GM10847 (cell line): Measurements from ENCODE around the gene IGFALS.

Experiments used
- POLR2A ChIP-seq: IDR thresholded peaks from 2 replicates; pipeline ENCODE4 v1.6.1; 2011; ENCODE audit not compliant: insufficient read length; ENCODE audit errors: extremely low read depth

Gene IGFALS

GRCh38 chr16:1808691-1809090 lies 15.2 kb upstream of the IGFALS start:
- no peak for TF ChIP-seq POLR2A

GRCh38 chr16:1807626-1808025 lies 14.1 kb upstream of the IGFALS start:
- no peak for TF ChIP-seq POLR2A

GRCh38 chr16:1800701-1801100 lies 7.2 kb upstream of the IGFALS start:
- no peak for TF ChIP-seq POLR2A

DNA sequence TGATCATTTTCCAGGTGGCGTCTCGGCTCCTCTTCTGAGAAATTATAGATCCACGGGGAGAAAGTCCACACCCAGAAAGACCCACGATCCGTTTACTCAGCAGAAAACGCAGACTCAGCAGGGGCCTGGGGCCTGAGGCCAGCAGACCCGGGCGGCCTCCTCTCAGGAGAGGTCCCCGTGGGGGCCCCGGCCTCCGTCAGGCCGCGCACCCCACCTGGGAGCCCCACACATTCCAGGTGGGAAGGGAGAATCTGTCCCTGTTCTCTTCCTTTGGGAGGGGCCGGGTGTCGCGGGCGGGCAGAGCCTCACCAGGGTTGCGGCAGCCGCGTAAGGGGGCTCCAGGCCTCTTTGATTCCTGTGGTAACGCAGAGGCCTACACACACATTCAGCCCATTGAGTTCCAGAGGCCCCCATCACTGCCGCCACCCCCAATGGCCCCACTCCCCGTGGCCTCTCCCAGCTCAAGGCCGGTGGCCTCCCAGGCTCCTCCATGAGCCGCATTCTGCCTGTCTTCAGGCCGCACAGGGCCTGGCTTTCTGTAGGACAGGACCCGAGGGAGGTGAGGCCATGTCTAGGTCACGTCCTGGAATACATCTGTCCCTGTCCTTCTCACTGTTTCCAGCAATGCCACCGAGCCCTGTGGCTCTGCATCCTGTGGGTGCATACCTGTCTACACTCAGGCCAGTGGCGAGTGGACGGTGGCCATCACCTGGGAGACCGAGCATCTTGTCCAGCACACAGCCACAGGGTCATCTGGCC lies 1.6 kb upstream of the IGFALS start:
- TF ChIP-seq POLR2A: no peak

DNA sequence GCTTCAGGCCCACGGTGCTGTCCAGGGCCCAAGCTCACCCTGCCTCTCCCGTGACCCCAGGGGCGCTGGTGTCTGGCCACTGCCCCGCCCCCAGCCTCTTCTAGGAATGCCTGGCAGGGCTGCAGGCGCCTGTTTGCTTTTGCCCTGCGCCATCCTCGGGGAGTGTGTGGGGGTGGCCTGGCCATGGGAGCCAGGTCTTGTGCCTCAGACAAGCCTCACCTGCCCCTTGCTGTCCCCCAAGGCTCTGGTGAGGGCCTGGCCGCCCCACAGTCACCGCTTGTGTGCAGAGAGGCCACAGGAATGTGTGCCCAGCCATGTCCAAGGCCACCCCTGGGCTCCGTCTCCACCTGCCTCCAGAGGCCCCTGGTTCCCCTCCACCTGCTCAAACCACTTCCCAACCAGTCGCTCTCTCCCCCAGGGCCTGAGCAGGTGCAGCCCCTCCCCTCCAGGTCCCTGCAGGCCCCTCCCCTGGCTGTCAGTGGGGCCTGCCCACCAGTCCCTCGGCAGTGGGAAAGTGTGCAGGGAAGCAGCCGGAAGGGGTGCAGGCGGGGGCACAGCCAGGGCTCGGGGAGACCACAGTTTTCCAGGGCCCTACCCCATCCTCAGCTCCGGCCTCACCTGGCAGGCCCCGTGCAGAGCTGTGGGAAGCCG lies 841 bp upstream of the IGFALS start:
- TF ChIP-seq POLR2A: no peak

- TF ChIP-seq POLR2A: no peak
These were observed 498 bp downstream of the IGFALS start for GRCh38 chr16:1792836-1793577.

DNA sequence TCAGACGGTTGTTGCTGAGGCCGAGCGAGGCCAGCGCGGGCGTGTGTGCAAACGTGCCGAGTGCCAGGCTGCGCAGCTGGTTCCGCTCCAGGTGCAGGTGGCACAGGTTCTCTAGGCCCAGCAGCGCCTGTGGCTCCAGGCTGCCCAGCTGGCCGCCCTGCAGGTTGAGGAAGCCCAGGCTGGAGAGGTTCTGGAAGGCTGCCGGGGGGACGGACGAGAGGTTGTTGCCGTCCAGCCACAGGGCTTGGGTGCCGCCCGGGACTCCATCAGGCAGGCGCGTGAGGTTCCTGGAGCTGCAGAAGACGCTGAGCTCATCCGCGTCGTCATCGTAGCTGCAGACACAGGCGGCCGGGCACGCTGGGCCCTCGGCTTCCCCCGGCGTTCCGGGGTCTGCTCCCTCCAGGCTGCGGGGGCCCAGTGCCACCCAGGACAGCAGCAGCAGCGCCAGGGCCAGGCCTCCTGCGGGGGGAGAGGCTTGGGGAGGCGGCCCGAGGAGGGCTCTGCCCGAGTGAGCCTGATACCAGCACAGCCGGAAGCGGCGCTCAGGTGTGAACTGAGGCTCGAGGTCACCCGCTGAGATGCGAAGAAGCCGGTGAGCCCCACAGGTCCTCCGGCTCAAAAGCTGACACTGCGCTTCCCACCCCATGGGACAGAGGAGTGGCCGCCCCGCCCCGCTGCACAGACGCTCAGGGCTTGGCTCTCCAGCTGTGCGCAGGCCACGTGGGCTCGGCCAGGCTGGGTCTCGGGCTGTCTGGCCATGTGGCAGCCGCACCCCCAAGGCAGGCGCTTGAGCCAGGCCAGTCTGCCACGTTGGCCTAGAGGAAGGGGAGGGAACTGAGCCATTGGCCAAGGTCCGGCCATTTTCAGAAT lies 1.3 kb downstream of the IGFALS start:
- TF ChIP-seq POLR2A: no peak

DNA sequence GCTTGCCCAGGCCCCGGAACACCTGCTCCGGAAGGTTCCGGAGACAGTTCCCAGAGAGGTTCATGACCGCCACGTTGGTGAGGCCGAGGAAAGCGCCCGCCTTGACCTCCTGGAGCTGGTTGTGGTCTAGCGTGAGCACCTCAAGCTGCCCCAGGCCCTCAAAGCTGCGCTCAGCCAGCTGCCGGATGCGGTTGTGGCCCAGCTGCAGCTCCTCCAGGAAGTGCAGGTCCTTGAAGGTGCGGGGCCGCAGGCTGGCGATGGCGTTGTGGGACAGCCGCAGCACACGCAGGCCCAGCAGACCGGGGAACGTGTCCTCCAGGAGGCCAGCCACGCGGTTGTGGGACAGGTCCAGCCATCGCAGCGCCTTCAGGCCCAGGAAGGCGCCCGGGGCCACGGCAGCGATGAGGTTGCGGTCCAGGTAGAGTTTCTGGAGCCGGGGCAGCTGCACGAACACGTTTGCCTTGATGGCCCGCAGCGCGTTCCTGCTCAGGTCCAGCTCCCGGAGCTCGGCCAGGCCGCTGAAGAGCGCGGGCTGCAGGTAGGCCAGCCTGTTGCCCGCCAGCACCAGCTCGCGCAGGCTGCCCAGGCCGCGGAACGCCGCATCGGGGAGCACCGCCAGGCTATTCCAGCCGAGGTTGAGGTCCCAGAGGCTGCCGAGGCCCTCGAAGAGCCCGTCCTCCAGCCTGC lies 2.1 kb downstream of the IGFALS start:
- no peak for TF ChIP-seq POLR2A

GRCh38 chr16:1790611-1791255 lies 2.8 kb downstream of the IGFALS start:
- no peak for TF ChIP-seq POLR2A

GRCh38 chr16:1790261-1790610 lies 3.3 kb downstream of the IGFALS start:
- no peak for TF ChIP-seq POLR2A

DNA sequence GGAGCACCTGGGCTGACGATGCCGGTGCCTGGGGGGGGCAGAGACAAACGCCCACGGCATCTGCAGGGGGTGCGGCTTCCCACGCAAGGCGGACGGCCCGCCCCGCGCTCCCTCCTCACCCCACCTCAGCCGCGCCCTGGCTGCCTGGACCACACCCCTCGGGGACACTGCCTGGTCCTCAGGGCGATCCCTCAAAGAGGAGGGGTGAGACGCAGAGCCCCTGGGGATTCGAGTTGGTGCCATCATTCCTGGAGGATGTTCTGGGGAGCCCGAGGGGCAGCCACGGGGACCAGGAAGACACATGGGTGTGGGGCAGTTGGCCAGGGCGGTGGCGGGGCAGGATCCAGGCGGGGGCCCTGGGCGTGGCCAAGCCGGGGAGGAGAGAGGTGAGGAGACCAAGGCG lies 3.9 kb downstream of the IGFALS start:
- no peak for TF ChIP-seq POLR2A

DNA sequence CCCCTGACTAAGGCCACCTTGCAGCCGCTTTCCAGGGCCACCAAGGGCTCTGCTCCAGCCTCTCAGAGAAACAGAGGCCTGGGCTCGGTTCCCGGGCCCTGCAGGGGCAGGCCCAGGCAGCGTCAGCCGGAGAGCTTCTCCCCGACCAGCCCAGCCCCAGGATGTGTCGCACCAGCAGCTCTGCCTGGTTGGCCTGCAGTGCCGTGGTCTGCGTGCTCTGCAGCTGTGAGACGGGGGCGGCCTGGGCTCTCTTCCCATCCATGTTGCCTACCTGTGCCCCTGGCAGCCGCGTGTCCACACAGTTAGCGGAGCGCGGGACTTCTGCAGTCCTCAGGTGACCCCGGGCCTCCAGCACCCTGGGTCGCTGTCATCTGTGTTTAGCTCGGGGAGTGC lies 4.8 kb downstream of the IGFALS start:
- TF ChIP-seq POLR2A: no peak

DNA sequence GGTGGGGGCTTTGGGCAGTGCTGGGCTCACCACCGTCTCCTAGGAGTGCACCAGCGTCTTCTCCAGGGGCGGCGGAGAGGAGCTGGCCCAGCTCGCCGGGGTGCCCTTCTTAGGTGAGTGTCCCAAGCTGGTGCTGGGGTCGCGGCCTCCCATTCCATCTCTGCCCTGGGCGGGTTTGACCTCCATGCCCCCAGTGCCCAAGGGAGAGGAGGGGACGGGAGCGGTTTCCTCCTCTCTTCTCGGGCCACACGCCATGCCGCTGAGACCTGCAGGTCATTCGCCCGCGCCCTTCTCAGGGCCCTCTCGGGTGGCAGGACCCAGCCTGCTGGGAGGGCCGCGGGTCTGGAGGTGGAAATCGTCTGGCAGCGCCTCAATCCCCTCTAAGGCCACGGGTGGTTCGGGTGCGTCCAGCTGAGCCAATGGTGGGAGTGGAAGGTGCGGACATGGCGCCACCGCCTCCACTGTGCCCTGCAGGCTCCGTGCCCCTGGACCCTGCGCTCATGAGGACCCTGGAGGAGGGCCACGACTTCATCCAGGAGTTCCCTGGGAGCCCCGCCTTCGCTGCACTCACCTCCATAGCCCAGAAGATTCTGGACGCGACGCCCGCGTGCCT lies 5.3 kb downstream of the IGFALS start:
- no peak for TF ChIP-seq POLR2A
